ENCODE results near the gene SELENOS. TPM values are rescaled to one million over a fixed set of nuclear protein-coding genes. Genes with fewer than 3 reads are reported as not detected.

The SELENOS gene
- total RNA-seq, 1 donor from 2014 or later: 28.7 TPM

Other genes with a start within 250 kb of the SELENOS start
- 36.9 TPM for gene CHSY1, start 25.4 kb downstream of the SELENOS start, total RNA-seq
- gene SNRPA1, start 17.8 kb upstream of the SELENOS start, total RNA-seq: 39.5 TPM
- gene PCSK6, start 212.2 kb upstream of the SELENOS start, total RNA-seq: 20.9 TPM

Data from skin of body (tissue), 1 donor.